Aorta (tissue), 5 donors: ENCODE data around the gene SEC61B. TPM values are rescaled to one million over a fixed set of nuclear protein-coding genes. Genes with fewer than 3 reads are reported as not detected.
"Not testable (repeated sequence)": the region's sequence is repeated elsewhere in the genome, so short reads cannot be mapped to it uniquely, and the experiment has no call there.

Experiments used
- ATAC-seq: fragments of 200-7000 bp; cut with Tn5 transposase; one replicate; pipeline ENCODE4 v1.9.1; 2022; ENCODE audit warnings: moderate library complexity; ENCODE audit not compliant: low FRiP score
- DNase-seq, 2 donors: peaks; one replicate each; pipeline ENCODE4 v3.0.0-alpha.2; 2020
- H3K27ac ChIP-seq, 2 donors: one replicate each; pipeline ENCODE4 v1.5.1; 2013; ENCODE audit warnings: low read length in 2 of 2, mild to moderate bottlenecking in 2 of 2, moderate library complexity in 2 of 2, control low read depth in 1 of 2, inconsistent platforms in 1 of 2, low read depth in 1 of 2
- H3K27me3 ChIP-seq, 2 donors: one replicate each; pipeline ENCODE4 v1.6.1; 2013; ENCODE audit warnings: control low read depth in 1 of 2, low read length in 1 of 2, mild to moderate bottlenecking in 1 of 2, moderate library complexity in 1 of 2; ENCODE audit not compliant: insufficient read depth in 2 of 2, control insufficient read depth in 1 of 2
- H3K36me3 ChIP-seq, 2 donors: one replicate each; pipeline ENCODE4 v1.6.1; 2013; ENCODE audit warnings: control low read depth in 1 of 2, low read length in 1 of 2, mild to moderate bottlenecking in 1 of 2; ENCODE audit not compliant: insufficient read depth in 2 of 2, control insufficient read depth in 1 of 2
- H3K4me1 ChIP-seq, 2 donors: one replicate each; pipeline ENCODE4 v1.6.1; 2013; ENCODE audit warnings: low read length in 2 of 2, control low read depth in 1 of 2, mild to moderate bottlenecking in 1 of 2, moderate library complexity in 1 of 2; ENCODE audit not compliant: insufficient read depth in 2 of 2, control insufficient read depth in 1 of 2
- H3K4me3 ChIP-seq, 2 donors: one replicate each; pipeline ENCODE4 v1.5.1; 2013; ENCODE audit warnings: low read length in 2 of 2, control low read depth in 1 of 2, mild to moderate bottlenecking in 1 of 2
- H3K9me3 ChIP-seq: one replicate; pipeline ENCODE4 v1.6.1; 2013; ENCODE audit warnings: mild to moderate bottlenecking, low read length; ENCODE audit not compliant: control insufficient read depth
- WGBS, 2 donors: extraction: QIAGEN DNeasy Blood & Tissue Kit; methylation state at CpG; one replicate each; pipeline ENCODE4 v1.1.7; 2013; 5-methylcytosine and 5-hydroxymethylcytosine counted together
- intact Hi-C, 2 donors: fragments of 100-400 bp; cut with DNase I; formaldehyde crosslinking; loops; one replicate each; pipeline versions ENCODE4 v1.14.2 to v1.15.0; 2022
- polyA plus RNA-seq, 2 donors: library from polyadenylated mRNA; stranded (reverse); fragments of 200-250 nt; gene quantifications; one replicate each; pipeline ENCODE4 v1.2.3, GENCODE V29; 2013
- total RNA-seq, 2 donors: library from RNA; stranded (reverse); fragmentation: NEBNext Ultra II Directional; extraction: Animal tissue kit (Norgen Biotek cat#: 25700); gene quantifications; one replicate each; pipeline ENCODE4 v1.2.1, GENCODE V29; 2021
- donor health status: healthy with polysubstance abuse.
- donor health status: Bipolar disorder and iron deficiency.
- donor health status: DM: no; HTN: no; CAD: no.
- donor health status: DM: no; HTN: no; CAD: no.
- donor health status: DM: yes; HTN: yes; CAD: no.

Gene SEC61B
- total and polyA plus RNA-seq, 4 donors, result 95.0 to 288 (median 156) TPM

- WGBS, 2 donors, result 83 to 87% methylated on average over 4 of the region's 4 CpGs
- no peaks in the 10 kb centered on the region for H3K36me3 ChIP-seq
- H3K27me3 ChIP-seq, result no peaks in the 10 kb centered on the region
- DNase-seq, result no peak
- no peak overlapping the region for H3K4me3 ChIP-seq
- intact Hi-C loops, result loop anchor here in 1 of 2 donors (10.0 kb wide), 2 partner anchors 637 to 1117 kb away; partner anchors contain the start of gene NR4A3
- H3K27ac ChIP-seq, result no peak overlapping the region
- no peaks in the 10 kb centered on the region for H3K9me3 ChIP-seq
- no peaks in the 10 kb centered on the region for H3K4me1 ChIP-seq
- ATAC-seq, result no peak
Measured at GRCh38 chr9:99187311-99187710, 34.8 kb upstream of the SEC61B start.

DNA sequence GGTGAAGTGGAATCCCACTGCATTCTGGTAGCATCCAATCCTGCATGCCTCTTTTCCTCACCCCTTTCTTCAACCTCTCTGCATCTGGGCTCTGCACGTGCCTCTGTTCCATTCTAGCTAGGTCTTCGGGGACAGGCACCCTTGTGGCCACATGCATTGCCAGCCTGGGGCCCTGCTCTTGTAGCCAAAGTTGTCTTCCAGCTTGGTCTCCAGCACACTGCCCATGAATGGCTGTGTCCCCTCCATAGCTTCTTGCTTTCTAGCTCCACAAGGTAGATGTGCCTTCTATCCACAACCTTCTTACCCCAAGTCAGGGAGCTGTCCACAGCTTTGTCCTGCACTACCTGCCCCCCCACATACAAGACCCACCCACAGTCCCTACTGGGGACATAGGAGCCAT lies 32.9 kb upstream of the SEC61B start:
- no peak overlapping the region for H3K4me3 ChIP-seq
- ATAC-seq (no peak), DNase-seq (no peak)
- WGBS, 2 donors, result 72 to 75% methylated on average over 2 of the region's 2 CpGs
- intact Hi-C loops, result loop anchor here in 1 of 2 donors (10.0 kb wide), 2 partner anchors 636 to 1116 kb away; partner anchors contain the start of gene NR4A3
- no peaks in the 10 kb centered on the region for H3K36me3 ChIP-seq
- no peaks in the 10 kb centered on the region for H3K27me3 ChIP-seq
- H3K9me3 ChIP-seq, result no peaks in the 10 kb centered on the region
- no peak overlapping the region for H3K27ac ChIP-seq
- H3K4me1 ChIP-seq, result no peaks in the 10 kb centered on the region

GRCh38 chr9:99189887-99190596 lies 32.0 kb upstream of the SEC61B start:
- Histone ChIP-seq H3K27me3 (no peaks in the 10 kb centered on the region), H3K27ac (no peak overlapping the region), H3K4me3 (no peak overlapping the region), H3K36me3 (no peaks in the 10 kb centered on the region), H3K9me3 (peaks cover 2% of the 10 kb centered on the region), H3K4me1 (no peaks in the 10 kb centered on the region)
- 57 to 66% methylated on average over 8 of the region's 8 CpGs for WGBS, 2 donors
- no peak for ATAC-seq
- DNase-seq, result no peak
- intact Hi-C loops, result loop anchor here in 1 of 2 donors (10.0 kb wide), 2 partner anchors 635 to 1115 kb away; partner anchors contain the start of gene NR4A3

GRCh38 chr9:99190597-99191283 lies 31.3 kb upstream of the SEC61B start:
- Histone ChIP-seq H3K4me3 (no peak overlapping the region), H3K27ac (no peak overlapping the region), H3K27me3 (no peaks in the 10 kb centered on the region), H3K9me3 (peaks cover 2% of the 10 kb centered on the region), H3K4me1 (no peaks in the 10 kb centered on the region), H3K36me3 (no peaks in the 10 kb centered on the region)
- intact Hi-C loops, result no loop called here
- 91 to 93% methylated on average over 3 of the region's 3 CpGs for WGBS, 2 donors
- ATAC-seq, result no peak
- no peak for DNase-seq

DNA sequence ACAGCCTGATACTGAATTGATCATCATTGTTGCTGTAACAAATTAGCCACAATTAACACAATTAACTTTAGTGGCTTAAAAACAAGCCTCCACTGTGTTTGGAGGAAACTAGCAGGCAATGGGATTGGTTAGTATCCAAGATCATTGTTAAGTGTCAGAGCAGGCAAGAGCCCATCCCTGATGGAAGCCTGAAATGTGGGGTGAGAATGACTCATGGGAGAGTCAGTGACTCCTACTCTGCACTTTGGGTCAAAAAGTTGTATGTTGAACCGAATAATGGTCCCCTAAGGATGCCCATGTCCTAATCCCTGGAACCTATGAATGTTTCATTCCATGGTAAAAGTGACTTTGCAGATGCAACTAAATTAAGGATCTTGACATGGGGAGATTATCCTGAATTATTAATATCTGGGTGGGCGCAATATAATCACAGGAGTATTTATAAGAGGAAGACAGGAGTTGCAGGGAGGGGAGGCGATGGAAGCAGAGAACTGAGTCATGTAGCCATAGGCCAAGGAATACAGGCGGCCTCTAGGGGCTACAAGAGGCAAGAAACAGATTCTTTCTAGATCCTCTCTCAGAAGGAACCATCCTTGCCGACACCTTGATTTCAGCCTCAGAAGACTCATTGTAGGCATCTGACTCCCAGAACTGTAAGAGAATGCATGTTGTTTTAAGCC lies 29.2 kb upstream of the SEC61B start:
- no peak overlapping the region for H3K4me3 ChIP-seq
- no peaks in the 10 kb centered on the region for H3K27me3 ChIP-seq
- intact Hi-C loops, result no loop called here
- no peak overlapping the region for H3K27ac ChIP-seq
- DNase-seq (no peak), ATAC-seq (no peak)
- H3K36me3 ChIP-seq, result no peaks in the 10 kb centered on the region
- H3K9me3 ChIP-seq, result peaks cover 2% of the 10 kb centered on the region
- no peaks in the 10 kb centered on the region for H3K4me1 ChIP-seq
- WGBS, 2 donors, result 75 to 77% methylated on average over 5 of the region's 5 CpGs

- H3K9me3 ChIP-seq, result peaks cover 2% of the 10 kb centered on the region
- no peak overlapping the region for H3K27ac ChIP-seq
- intact Hi-C loops, result no loop called here
- ATAC-seq (no peak), DNase-seq (no peak)
- H3K36me3 ChIP-seq, result no peaks in the 10 kb centered on the region
- H3K4me1 ChIP-seq, result no peaks in the 10 kb centered on the region
- 73 to 78% methylated on average over 2 of the region's 2 CpGs for WGBS, 2 donors
- H3K27me3 ChIP-seq, result no peaks in the 10 kb centered on the region
- no peak overlapping the region for H3K4me3 ChIP-seq
Measured at GRCh38 chr9:99193466-99193821, 28.6 kb upstream of the SEC61B start.

DNA sequence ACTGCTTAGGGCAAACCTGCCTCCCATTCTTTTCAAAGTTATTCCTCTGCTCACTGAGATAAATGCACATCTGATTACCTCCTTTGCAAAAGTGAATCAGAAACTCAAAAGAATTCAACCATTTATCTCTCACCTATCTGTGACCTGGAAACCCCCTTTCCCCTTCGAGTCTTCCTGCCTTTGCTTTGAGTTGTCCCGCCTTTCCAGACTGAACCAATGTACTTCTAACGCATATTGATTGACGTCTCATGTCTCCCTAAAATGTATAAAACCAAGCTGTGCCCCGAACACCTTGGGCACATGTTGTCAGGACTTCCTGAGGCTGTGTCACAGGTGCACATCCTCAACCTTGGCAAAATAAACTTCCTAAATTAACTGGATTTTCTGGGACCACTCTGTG lies 25.6 kb upstream of the SEC61B start:
- H3K4me3 ChIP-seq, intact Hi-C loops, H3K27ac ChIP-seq, H3K9me3 ChIP-seq, H3K4me1 ChIP-seq, DNase-seq, H3K36me3 ChIP-seq, H3K27me3 ChIP-seq, ATAC-seq: not testable (repeated sequence)
- WGBS, 2 donors, result 84 to 87% methylated on average over 5 of the region's 5 CpGs

DNA sequence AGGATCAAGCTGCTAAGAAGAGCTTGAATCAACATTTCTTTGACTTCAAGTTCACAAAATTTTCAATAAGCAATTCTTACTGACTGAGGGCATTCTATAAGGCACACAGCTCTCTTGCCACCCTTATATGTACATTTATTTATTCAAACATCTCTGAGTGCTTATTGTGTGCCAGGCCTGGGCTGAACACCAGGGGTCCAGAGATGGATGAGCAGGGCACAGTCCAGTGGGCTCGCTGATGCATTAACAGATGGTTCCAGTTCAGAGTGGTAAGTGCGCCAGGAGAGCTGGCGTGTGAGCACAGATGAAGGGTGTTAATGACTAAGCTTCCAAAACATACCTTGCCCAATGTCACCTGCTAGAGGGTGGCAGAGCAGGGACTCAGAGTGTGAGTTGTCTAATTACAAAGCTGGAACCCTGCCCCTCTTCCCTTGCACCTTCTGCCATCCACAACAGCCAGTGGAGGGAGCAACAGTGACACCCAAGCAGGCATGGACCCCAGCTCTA lies 24.9 kb upstream of the SEC61B start:
- Histone ChIP-seq H3K9me3 (peaks cover 2% of the 10 kb centered on the region), H3K4me1 (no peaks in the 10 kb centered on the region), H3K36me3 (no peaks in the 10 kb centered on the region), H3K4me3 (no peak overlapping the region), H3K27me3 (no peaks in the 10 kb centered on the region), H3K27ac (no peak overlapping the region)
- DNase-seq, result no peak
- intact Hi-C loops, result no loop called here
- no peak for ATAC-seq
- WGBS, 2 donors, result 88 to 93% methylated on average over 3 of the region's 3 CpGs
